Measurements from ENCODE around the gene SRSF7.

The SRSF7 gene

DNA sequence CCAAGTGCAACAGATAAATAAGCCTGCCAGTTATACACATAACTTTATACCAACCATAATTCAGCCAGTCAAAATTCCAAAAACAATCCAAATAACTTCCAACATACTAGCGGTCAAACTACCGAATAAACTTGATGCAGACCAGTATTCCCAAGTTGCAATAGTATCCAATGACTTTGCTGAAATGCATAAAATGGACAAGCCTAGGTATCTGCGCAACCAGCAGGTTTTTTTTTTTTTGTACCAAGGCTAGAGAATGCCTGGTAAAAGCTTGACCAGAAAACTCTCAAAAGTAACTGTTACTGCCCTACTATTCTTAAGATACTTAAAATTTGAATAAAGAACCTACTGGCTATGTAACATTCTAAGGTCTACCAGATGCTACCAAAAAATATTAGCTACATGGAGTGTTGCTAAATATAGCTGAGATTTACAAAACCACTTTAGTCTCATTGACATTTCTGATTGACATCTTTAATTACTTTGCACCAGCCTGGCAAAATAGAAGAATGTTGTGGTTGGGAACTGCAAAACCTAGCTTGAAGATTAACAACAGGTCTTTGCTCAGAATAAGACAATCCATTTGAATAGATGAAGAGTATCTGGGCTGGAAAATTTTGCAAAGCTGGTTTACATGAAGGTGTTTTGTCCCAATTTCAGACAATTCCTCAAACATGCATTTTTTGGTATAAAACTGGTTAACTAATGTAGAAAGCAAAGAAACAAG lies 7.3 kb downstream of the SRSF7 start:
- TF ChIP-seq REST (IDR thresholded peaks at IDR 0.05; ENCODE audit: insufficient read depth in 1 of 2, low read depth in 2 of 2, low read length in 2 of 2): no peak
- TF ChIP-seq POLR2AphosphoS5 (IDR thresholded peaks at IDR 0.05; ENCODE audit: low read depth, low read length): no peak; the same call in 1 of the 2 replicates
- no peak for TF ChIP-seq FOXP2 (optimal IDR thresholded peaks at IDR 0.05; ENCODE audit: borderline replicate concordance, extremely low read depth, extremely low read length, insufficient read depth)
- TF ChIP-seq SIN3A (IDR thresholded peaks at IDR 0.05; ENCODE audit: borderline replicate concordance, insufficient read depth, low read length): no peak
- TF ChIP-seq TAF1 (IDR thresholded peaks at IDR 0.05; ENCODE audit: borderline replicate concordance, insufficient read depth, low read length): no peak

- TF ChIP-seq TAF1 (IDR thresholded peaks at IDR 0.05; ENCODE audit: borderline replicate concordance, insufficient read depth, low read length) (no peak), POLR2AphosphoS5 (IDR thresholded peaks at IDR 0.05; ENCODE audit: low read depth, low read length) (no peak; the same call in 1 of the 2 replicates), REST (IDR thresholded peaks at IDR 0.05; ENCODE audit: insufficient read depth in 1 of 2, low read depth in 2 of 2, low read length in 2 of 2) (no peak), FOXP2 (optimal IDR thresholded peaks at IDR 0.05; ENCODE audit: borderline replicate concordance, extremely low read depth, extremely low read length, insufficient read depth) (no peak), SIN3A (IDR thresholded peaks at IDR 0.05; ENCODE audit: borderline replicate concordance, insufficient read depth, low read length) (no peak)
Observed at GRCh38 chr2:38742797-38743559, 8.2 kb downstream of the SRSF7 start.

DNA sequence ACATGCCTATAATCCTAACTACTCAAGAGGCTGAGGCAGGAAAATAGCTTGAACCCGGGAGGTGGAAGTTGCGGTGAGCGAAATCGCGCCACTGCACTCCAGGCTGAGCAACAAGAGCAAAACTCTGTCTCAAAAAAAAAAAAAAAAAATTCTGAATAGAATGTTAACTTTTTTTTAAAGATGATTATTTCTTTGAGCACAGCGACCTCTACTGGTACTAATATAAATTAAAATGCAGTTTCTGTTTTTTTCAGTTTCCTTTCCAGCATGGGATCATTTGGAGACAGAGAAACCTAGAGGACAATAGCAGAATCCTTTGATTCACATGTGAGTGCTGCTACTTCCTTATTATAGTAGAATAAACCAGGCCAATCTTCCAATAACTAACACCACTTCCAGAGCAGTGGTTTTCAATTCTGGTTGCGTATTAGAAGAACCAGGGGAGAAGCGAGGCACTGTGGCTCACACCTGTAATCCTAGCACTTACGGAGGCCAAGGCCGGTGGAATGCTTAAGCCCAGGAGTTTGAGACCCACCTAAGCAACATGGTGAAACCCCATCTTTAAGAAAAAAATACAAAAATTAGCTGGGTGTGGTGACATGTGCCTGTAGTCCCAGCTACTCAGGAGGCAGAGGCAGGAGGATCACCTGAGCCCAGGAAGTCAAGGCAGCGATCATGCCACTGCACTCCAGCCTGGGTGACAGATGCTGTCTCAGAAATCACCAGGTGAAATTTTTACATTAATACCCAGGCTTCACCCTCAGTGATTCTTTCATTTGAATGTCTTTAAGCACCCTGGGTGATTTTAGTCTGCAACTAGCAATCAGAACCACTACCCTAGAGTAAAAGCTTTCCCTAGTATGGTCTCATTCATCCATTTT lies 10.1 kb downstream of the SRSF7 start:
- TF ChIP-seq SIN3A (IDR thresholded peaks at IDR 0.05; ENCODE audit: borderline replicate concordance, insufficient read depth, low read length) (no peak), FOXP2 (optimal IDR thresholded peaks at IDR 0.05; ENCODE audit: borderline replicate concordance, extremely low read depth, extremely low read length, insufficient read depth) (no peak), POLR2AphosphoS5 (IDR thresholded peaks at IDR 0.05; ENCODE audit: low read depth, low read length) (no peak; the same call in 1 of the 2 replicates), REST (IDR thresholded peaks at IDR 0.05; ENCODE audit: insufficient read depth in 1 of 2, low read depth in 2 of 2, low read length in 2 of 2) (no peak), TAF1 (IDR thresholded peaks at IDR 0.05; ENCODE audit: borderline replicate concordance, insufficient read depth, low read length) (no peak)

- no peak for TF ChIP-seq TAF1 (IDR thresholded peaks at IDR 0.05; ENCODE audit: borderline replicate concordance, insufficient read depth, low read length)
- TF ChIP-seq POLR2AphosphoS5 (IDR thresholded peaks at IDR 0.05; ENCODE audit: low read depth, low read length): no peak
- TF ChIP-seq REST (IDR thresholded peaks at IDR 0.05; ENCODE audit: insufficient read depth in 1 of 2, low read depth in 2 of 2, low read length in 2 of 2): no peak
- no peak for TF ChIP-seq FOXP2 (optimal IDR thresholded peaks at IDR 0.05; ENCODE audit: borderline replicate concordance, extremely low read depth, extremely low read length, insufficient read depth)
- TF ChIP-seq SIN3A (IDR thresholded peaks at IDR 0.05; ENCODE audit: borderline replicate concordance, insufficient read depth, low read length): no peak
Observed at GRCh38 chr2:38739524-38739923, 11.6 kb downstream of the SRSF7 start.
